Panc1 (cell line): ENCODE data around the gene ANO2. TPM values are rescaled to one million over a fixed set of nuclear protein-coding genes. Genes with fewer than 3 reads are reported as not detected.

Source experiments
- ATAC-seq: fragments of 200-7000 bp; cut with Tn5 transposase; 2 replicates; pipeline ENCODE4 v1.9.1; 2020; ENCODE audit warnings: mild to moderate bottlenecking, moderate library complexity
- BruUV-seq: library from RNA; stranded (reverse); fragments of 400-500 nt; replicated peaks from 2 replicates; lab custom pipeline; 2021; lab: Mats Ljungman, UMichigan
- CTCF ChIA-PET: fragments of 300-600 bp; sonication (Branson Sonifier 250); formaldehyde crosslinking; loops from one replicate; lab custom pipeline; 2022; ENCODE audit warnings: antibody characterized with exemption; lab: Charles Lee
- POLR2A ChIA-PET: fragments of 300-600 bp; sonication (Branson Sonifier 250); formaldehyde crosslinking; loops from one replicate; lab custom pipeline; 2022; ENCODE audit warnings: antibody characterized with exemption; lab: Charles Lee
- DNase-seq: peaks from one replicate; pipeline ENCODE4 v3.0.0-alpha.2; 2010; ENCODE audit warnings: low read depth, low spot score
- H3K27ac ChIP-seq: 2 replicates; pipeline ENCODE4 v1.5.1; 2011; ENCODE audit warnings: mild to moderate bottlenecking, low read length, inconsistent platforms
- H3K27me3 ChIP-seq: fragments of 200-500 bp; sonication (Bioruptor generic); 2 replicates; pipeline ENCODE4 v1.6.0; 2014; ENCODE audit warnings: low read length, inconsistent platforms; ENCODE audit not compliant: control insufficient read depth, insufficient read depth
- H3K36me3 ChIP-seq: fragments of 200-500 bp; sonication (Bioruptor generic); 2 replicates; pipeline ENCODE4 v1.5.1; 2014; ENCODE audit warnings: inconsistent platforms, mild to moderate bottlenecking, low read length, moderate library complexity; ENCODE audit not compliant: control insufficient read depth, insufficient read depth
- H3K4me1 ChIP-seq: 2 replicates; pipeline ENCODE4 v1.5.1; 2011; ENCODE audit warnings: inconsistent platforms, mild to moderate bottlenecking, low read length, moderate library complexity; ENCODE audit not compliant: control insufficient read depth, insufficient read depth
- H3K4me3 ChIP-seq, 2 experiments: 2 replicates each; pipeline ENCODE4 v1.5.1; 2011 to 2012; ENCODE audit warnings: low read depth in 2 of 2, low read length in 2 of 2, mild to moderate bottlenecking in 2 of 2, inconsistent platforms in 1 of 2, moderate library complexity in 1 of 2
- H3K9me3 ChIP-seq: fragments of 200-500 bp; sonication (Bioruptor generic); 2 replicates; pipeline ENCODE4 v1.5.1; 2014; ENCODE audit warnings: low read depth, mild to moderate bottlenecking, inconsistent platforms, low read length, moderate library complexity; ENCODE audit not compliant: control insufficient read depth, insufficient read depth
- POLR2AphosphoS5 ChIP-seq: IDR thresholded peaks from 2 replicates; pipeline ENCODE4 v1.6.1; 2012; ENCODE audit warnings: mild to moderate bottlenecking, low read depth, low read length, moderate library complexity
- SIN3A ChIP-seq: IDR thresholded peaks from 2 replicates; pipeline ENCODE4 v1.6.1; 2012; ENCODE audit warnings: low read depth, mild to moderate bottlenecking, low read length, moderate library complexity, borderline replicate concordance; ENCODE audit not compliant: insufficient read depth
- TCF7L2 ChIP-seq: IDR thresholded peaks from 2 replicates; pipeline ENCODE4 v1.6.1; 2011; ENCODE audit warnings: mild to moderate bottlenecking, low read depth, low read length, inconsistent platforms
- in situ Hi-C: cut with HindIII; loops from 2 replicates; pipeline ENCODE4 v1.10.0; 2016; ENCODE audit warnings: low sequenced_read_pairs, low pct_unique_long_range_greater_than_20kb
- intact Hi-C: fragments of 100-400 bp; cut with micrococcal nuclease; formaldehyde crosslinking; loops from one replicate; pipeline ENCODE4 v1.10.0; 2022; ENCODE audit not compliant: unreplicated experiment
- total RNA-seq: library from RNA; stranded (reverse); gene quantifications from one replicate; pipeline ENCODE4 v1.2.1, GENCODE V29; 2021; ENCODE audit not compliant: unreplicated experiment
- TF ChIP-seq, protein P1 (sequence below), 2 experiments: IDR thresholded peaks; 2 replicates each; pipeline ENCODE4 v1.6.1; 2011 to 2012; ENCODE audit warnings: low read depth in 2 of 2, control low read depth in 1 of 2, low read length in 1 of 2, mild to moderate bottlenecking in 1 of 2, moderate library complexity in 1 of 2; ENCODE audit not compliant: insufficient read depth in 1 of 2
- TF ChIP-seq, protein P2 (sequence below): fragments of 450-650 bp; IDR thresholded peaks from 2 replicates; pipeline ENCODE4 v1.5.1; 2017; ENCODE audit warnings: mild to moderate bottlenecking

Gene ANO2
- total RNA-seq, 1 experiment from 2014 or later, result not detected

DNA sequence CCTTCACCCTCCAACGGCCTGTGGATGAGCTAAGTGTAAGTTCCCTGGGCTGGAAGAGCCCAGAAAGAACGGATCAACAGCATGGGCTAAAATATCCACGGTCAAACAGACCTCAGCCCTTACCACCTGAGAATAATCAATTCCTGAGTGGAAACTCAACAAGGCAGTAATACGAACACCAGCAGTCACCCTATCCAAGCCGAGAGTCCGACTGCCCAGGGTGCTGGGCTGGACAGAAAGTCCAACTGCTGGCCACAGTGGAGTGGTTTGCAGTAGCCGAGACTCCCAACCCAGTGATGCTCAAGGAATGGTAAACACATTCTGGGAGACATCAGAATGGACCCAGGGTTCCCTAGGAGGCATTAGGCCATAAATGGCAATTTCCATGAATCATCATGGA is 36.8 kb downstream of the ANO2 start:
- Histone ChIP-seq H3K27me3 (no peaks in the 10 kb centered on the region), H3K36me3 (no peaks in the 10 kb centered on the region), H3K9me3 (no peaks in the 10 kb centered on the region), H3K27ac (no peak overlapping the region), H3K4me3 (no peak overlapping the region), H3K4me1 (no peaks in the 10 kb centered on the region)
- no TSS peak for BruUV-seq
- TF ChIP-seq TCF7L2 (no peak), SIN3A (no peak), POLR2AphosphoS5 (no peak)
- TF ChIP-seq, protein P1, sequence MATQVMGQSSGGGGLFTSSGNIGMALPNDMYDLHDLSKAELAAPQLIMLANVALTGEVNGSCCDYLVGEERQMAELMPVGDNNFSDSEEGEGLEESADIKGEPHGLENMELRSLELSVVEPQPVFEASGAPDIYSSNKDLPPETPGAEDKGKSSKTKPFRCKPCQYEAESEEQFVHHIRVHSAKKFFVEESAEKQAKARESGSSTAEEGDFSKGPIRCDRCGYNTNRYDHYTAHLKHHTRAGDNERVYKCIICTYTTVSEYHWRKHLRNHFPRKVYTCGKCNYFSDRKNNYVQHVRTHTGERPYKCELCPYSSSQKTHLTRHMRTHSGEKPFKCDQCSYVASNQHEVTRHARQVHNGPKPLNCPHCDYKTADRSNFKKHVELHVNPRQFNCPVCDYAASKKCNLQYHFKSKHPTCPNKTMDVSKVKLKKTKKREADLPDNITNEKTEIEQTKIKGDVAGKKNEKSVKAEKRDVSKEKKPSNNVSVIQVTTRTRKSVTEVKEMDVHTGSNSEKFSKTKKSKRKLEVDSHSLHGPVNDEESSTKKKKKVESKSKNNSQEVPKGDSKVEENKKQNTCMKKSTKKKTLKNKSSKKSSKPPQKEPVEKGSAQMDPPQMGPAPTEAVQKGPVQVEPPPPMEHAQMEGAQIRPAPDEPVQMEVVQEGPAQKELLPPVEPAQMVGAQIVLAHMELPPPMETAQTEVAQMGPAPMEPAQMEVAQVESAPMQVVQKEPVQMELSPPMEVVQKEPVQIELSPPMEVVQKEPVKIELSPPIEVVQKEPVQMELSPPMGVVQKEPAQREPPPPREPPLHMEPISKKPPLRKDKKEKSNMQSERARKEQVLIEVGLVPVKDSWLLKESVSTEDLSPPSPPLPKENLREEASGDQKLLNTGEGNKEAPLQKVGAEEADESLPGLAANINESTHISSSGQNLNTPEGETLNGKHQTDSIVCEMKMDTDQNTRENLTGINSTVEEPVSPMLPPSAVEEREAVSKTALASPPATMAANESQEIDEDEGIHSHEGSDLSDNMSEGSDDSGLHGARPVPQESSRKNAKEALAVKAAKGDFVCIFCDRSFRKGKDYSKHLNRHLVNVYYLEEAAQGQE (IDR thresholded peaks at IDR 0.05; ENCODE audit: insufficient read depth in 1 of 2, low read depth in 2 of 2, low read length in 1 of 2), result no peak
- TF ChIP-seq, protein P2, sequence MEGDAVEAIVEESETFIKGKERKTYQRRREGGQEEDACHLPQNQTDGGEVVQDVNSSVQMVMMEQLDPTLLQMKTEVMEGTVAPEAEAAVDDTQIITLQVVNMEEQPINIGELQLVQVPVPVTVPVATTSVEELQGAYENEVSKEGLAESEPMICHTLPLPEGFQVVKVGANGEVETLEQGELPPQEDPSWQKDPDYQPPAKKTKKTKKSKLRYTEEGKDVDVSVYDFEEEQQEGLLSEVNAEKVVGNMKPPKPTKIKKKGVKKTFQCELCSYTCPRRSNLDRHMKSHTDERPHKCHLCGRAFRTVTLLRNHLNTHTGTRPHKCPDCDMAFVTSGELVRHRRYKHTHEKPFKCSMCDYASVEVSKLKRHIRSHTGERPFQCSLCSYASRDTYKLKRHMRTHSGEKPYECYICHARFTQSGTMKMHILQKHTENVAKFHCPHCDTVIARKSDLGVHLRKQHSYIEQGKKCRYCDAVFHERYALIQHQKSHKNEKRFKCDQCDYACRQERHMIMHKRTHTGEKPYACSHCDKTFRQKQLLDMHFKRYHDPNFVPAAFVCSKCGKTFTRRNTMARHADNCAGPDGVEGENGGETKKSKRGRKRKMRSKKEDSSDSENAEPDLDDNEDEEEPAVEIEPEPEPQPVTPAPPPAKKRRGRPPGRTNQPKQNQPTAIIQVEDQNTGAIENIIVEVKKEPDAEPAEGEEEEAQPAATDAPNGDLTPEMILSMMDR, result no peak
- DNase-seq (no peak), ATAC-seq (no peak)
- ChIA-PET CTCF (no interaction called here), POLR2A (no interaction called here)
- intact Hi-C loops (no loop called here), in situ Hi-C loops (no loop called here)

DNA sequence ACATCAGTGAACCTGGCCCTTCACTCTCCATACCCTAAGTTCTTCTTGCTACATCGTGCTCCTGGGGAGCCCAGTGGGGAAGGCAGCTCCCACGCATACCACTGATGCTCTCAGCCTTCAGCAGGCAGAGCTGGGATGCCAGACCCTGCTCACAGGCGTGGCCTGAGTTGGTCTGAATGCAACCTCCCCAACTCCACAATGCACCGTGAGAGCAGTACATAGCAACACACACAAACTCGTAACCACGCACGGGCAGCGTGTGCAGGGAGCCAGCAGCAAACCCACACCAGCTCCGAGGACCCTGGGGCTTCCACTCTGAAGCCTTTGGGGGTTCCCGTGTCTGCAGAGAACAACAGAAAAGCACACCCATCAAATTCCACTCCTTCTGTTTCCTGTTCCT is 37.3 kb downstream of the ANO2 start:
- ChIA-PET POLR2A (no interaction called here), CTCF (no interaction called here)
- H3K9me3 ChIP-seq, result no peaks in the 10 kb centered on the region
- in situ Hi-C loops, result no loop called here
- BruUV-seq, result no TSS peak
- no peaks in the 10 kb centered on the region for H3K36me3 ChIP-seq
- no peak for TF ChIP-seq SIN3A
- TF ChIP-seq, protein P1 (IDR thresholded peaks at IDR 0.05; ENCODE audit: insufficient read depth in 1 of 2, low read depth in 2 of 2, low read length in 1 of 2), result no peak
- no peak for TF ChIP-seq POLR2AphosphoS5
- H3K27me3 ChIP-seq, result no peaks in the 10 kb centered on the region
- H3K4me1 ChIP-seq, result no peaks in the 10 kb centered on the region
- H3K27ac ChIP-seq, result no peak overlapping the region
- intact Hi-C loops, result no loop called here
- H3K4me3 ChIP-seq, result no peak overlapping the region
- ATAC-seq (no peak), DNase-seq (no peak)
